Globus pallidus (tissue), 1 donor: ENCODE results near the gene TTLL9.

Source experiments
- DNase-seq: peaks from one replicate; pipeline ENCODE4 v3.0.0-alpha.2; 2015; ENCODE audit warnings: low spot score

TTLL9 gene

GRCh38 chr20:31945785-31946184, 75.4 kb downstream of the TTLL9 start:
- DNase-seq: no peak

- DNase-seq: no peak
Measured at GRCh38 chr20:31948008-31948407, 77.6 kb downstream of the TTLL9 start.

GRCh38 chr20:31949877-31950646, 79.6 kb downstream of the TTLL9 start:
- DNase-seq: no peak

GRCh38 chr20:31951203-31951529, 80.7 kb downstream of the TTLL9 start:
- no peak for DNase-seq

- DNase-seq: peak; percentile 85
Measured at GRCh38 chr20:31951530-31952453, 81.4 kb downstream of the TTLL9 start, which contains the start of gene PDRG1. TSS of gene PDRG1 (minus strand) at chr20:31952046. CDS start at chr20:31951961, 85 bp downstream.

- no peak for DNase-seq
Measured at GRCh38 chr20:31953556-31954148, 83.2 kb downstream of the TTLL9 start.

- no peak for DNase-seq
Measured at GRCh38 chr20:31954500-31954899, 84.1 kb downstream of the TTLL9 start.

- DNase-seq: no peak
Measured at GRCh38 chr20:31956556-31957526, 86.4 kb downstream of the TTLL9 start.

- no peak for DNase-seq
Measured at GRCh38 chr20:31962761-31963160, 92.3 kb downstream of the TTLL9 start.

GRCh38 chr20:31963889-31964288, 93.5 kb downstream of the TTLL9 start:
- no peak for DNase-seq

- DNase-seq: no peak
Measured at GRCh38 chr20:31966991-31967655, 96.7 kb downstream of the TTLL9 start.

GRCh38 chr20:31967830-31968249, 97.4 kb downstream of the TTLL9 start, which contains the start of gene XKR7:
TSS of gene XKR7 (plus strand) at chr20:31968151. CDS start at chr20:31968176, 25 bp downstream.
- no peak for DNase-seq

GRCh38 chr20:31968291-31969126, 98.1 kb downstream of the TTLL9 start:
- DNase-seq: peak; percentile 41

- DNase-seq: no peak
Measured at GRCh38 chr20:31969991-31970390, 99.6 kb downstream of the TTLL9 start.

- no peak for DNase-seq
Measured at GRCh38 chr20:31972471-31973021, 102.1 kb downstream of the TTLL9 start.

GRCh38 chr20:31974296-31974695, 103.9 kb downstream of the TTLL9 start:
- no peak for DNase-seq

- DNase-seq: no peak
Measured at GRCh38 chr20:31974951-31975487, 104.6 kb downstream of the TTLL9 start.

GRCh38 chr20:31975874-31976273, 105.4 kb downstream of the TTLL9 start:
- DNase-seq: no peak

- DNase-seq: no peak
Measured at GRCh38 chr20:31977080-31977479, 106.6 kb downstream of the TTLL9 start.
